PC-9 (cell line): ENCODE results near the gene CFAP141. TPM values are rescaled to one million over a fixed set of nuclear protein-coding genes. Genes with fewer than 3 reads are reported as not detected.

Source experiments
- BruUV-seq: library from RNA; stranded (reverse); fragments of 400-500 nt; replicated peaks from 2 replicates; lab custom pipeline; 2021; lab: Mats Ljungman, UMichigan
- CTCF ChIA-PET: fragments of 300-600 bp; sonication (Branson Sonifier 250); formaldehyde crosslinking; loops from one replicate; lab custom pipeline; 2022; ENCODE audit warnings: antibody characterized with exemption; lab: Charles Lee
- POLR2A ChIA-PET: fragments of 300-600 bp; sonication (Branson Sonifier 250); formaldehyde crosslinking; loops from one replicate; lab custom pipeline; 2022; ENCODE audit warnings: antibody characterized with exemption; ENCODE audit not compliant: unreplicated experiment; lab: Charles Lee
- DNase-seq, 2 experiments: peaks; one replicate each; pipeline versions ENCODE4 v3.0.0 to v3.0.0-alpha.2; 2015 to 2022; ENCODE audit warnings: mixed read lengths in 1 of 2
- H2AFZ ChIP-seq: fragments of 200-600 bp; sonication (generic); 2 replicates; pipeline ENCODE4 v1.8.1; 2017; ENCODE audit warnings: antibody characterized with exemption
- H3F3A ChIP-seq: fragments of 200-600 bp; sonication (generic); 2 replicates; pipeline ENCODE4 v1.8.1; 2017; ENCODE audit warnings: antibody characterized with exemption, mild to moderate bottlenecking, low read depth; ENCODE audit not compliant: insufficient read depth
- H3K27ac ChIP-seq: fragments of 200-600 bp; sonication (generic); 2 replicates; pipeline ENCODE4 v1.6.1; 2016; ENCODE audit warnings: mixed run types
- H3K27me3 ChIP-seq: fragments of 200-600 bp; sonication (generic); 2 replicates; pipeline ENCODE4 v1.6.1; 2016; ENCODE audit warnings: low read depth, mixed run types; ENCODE audit not compliant: insufficient read depth
- H3K36me3 ChIP-seq: fragments of 200-600 bp; sonication (generic); 2 replicates; pipeline ENCODE4 v1.6.1; 2016; ENCODE audit warnings: low read depth, mixed run types
- H3K4me1 ChIP-seq: fragments of 200-600 bp; sonication (generic); replicated peaks from 2 replicates; pipeline ENCODE4 v1.6.1; 2016; ENCODE audit warnings: mixed run types; ENCODE audit not compliant: insufficient read depth
- H3K4me2 ChIP-seq: fragments of 200-600 bp; sonication (generic); 2 replicates; pipeline ENCODE4 v1.6.1; 2017; ENCODE audit warnings: mixed run types
- H3K4me3 ChIP-seq: fragments of 200-600 bp; sonication (generic); 2 replicates; pipeline ENCODE4 v1.6.1; 2016; ENCODE audit warnings: mixed run types
- H3K79me2 ChIP-seq: fragments of 200-600 bp; sonication (generic); 2 replicates; pipeline ENCODE4 v1.6.1; 2017; ENCODE audit warnings: low read depth, mixed run types
- H3K9me2 ChIP-seq: fragments of 200-600 bp; sonication (generic); 2 replicates; pipeline ENCODE4 v1.8.1; 2017; ENCODE audit warnings: mild to moderate bottlenecking; ENCODE audit not compliant: insufficient read depth
- H3K9me3 ChIP-seq: fragments of 200-600 bp; sonication (generic); 2 replicates; pipeline ENCODE4 v1.8.1; 2016; ENCODE audit warnings: low read depth; ENCODE audit not compliant: insufficient read depth
- H4K20me1 ChIP-seq: fragments of 200-600 bp; sonication (generic); 2 replicates; pipeline ENCODE4 v1.8.1; 2017; ENCODE audit not compliant: insufficient read depth
- EZH2 ChIP-seq: fragments of 200-600 bp; sonication (generic); IDR thresholded peaks from 2 replicates; pipeline ENCODE4 v1.8.0; 2017; ENCODE audit warnings: antibody characterized with exemption, low read depth
- intact Hi-C: fragments of 100-400 bp; cut with micrococcal nuclease; formaldehyde crosslinking; loops from one replicate; pipeline ENCODE4 v1.10.0; 2022; ENCODE audit not compliant: unreplicated experiment
- microRNA-seq: library from miRNA; unstranded; fragments of <30 nt; microRNA quantifications from one replicate; pipeline ENCODE4 v1.2.0, GENCODE V29; 2021; ENCODE audit warnings: borderline number of aligned reads, borderline replicate concordance
- total RNA-seq: library from RNA; stranded (reverse); gene quantifications from 2 replicates; pipeline ENCODE4 v1.2.3, GENCODE V29; 2021
- TF ChIP-seq, protein P1 (sequence below): fragments of 200-600 bp; sonication (generic); conservative IDR thresholded peaks from 2 replicates; pipeline ENCODE4 v1.6.1; 2017; ENCODE audit warnings: mixed run types, antibody characterized with exemption, mild to moderate bottlenecking, moderate library complexity

Gene CFAP141
- total RNA-seq, 1 experiment from 2014 or later, result not detected

DNA sequence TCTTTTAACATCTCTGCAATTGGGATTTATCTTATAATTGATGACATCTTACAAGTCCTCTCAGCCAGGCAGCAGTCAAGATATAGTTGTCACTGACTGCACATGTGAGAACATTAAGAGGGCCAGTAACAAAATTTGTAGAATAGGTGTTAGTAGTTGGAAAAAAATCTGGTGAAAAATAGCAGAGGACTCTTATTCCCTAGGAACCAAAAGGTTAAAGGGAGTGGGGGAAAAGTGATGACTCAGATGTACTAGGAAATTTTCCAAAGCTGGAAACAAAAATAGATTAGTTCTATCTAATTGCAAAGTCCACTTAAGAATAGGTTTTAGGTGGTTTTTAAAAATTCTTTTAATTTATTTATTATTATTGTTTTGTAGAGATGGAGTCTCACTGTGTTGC, 54.8 kb downstream of the CFAP141 start:
- Histone ChIP-seq H4K20me1 (no peaks in the 10 kb centered on the region), H3K9me3 (no peaks in the 10 kb centered on the region), H3F3A (peaks cover 13% of the 10 kb centered on the region), H3K36me3 (no peaks in the 10 kb centered on the region), H3K4me1 (peaks cover 6% of the 10 kb centered on the region; the same call in 1 of the 2 replicates), H3K79me2 (no peaks in the 10 kb centered on the region), H3K27me3 (no peaks in the 10 kb centered on the region), H2AFZ (no peak overlapping the region), H3K4me2 (no peak overlapping the region), H3K27ac (no peak overlapping the region), H3K4me3 (no peak overlapping the region), H3K9me2 (no peaks in the 10 kb centered on the region)
- POLR2A ChIA-PET, result no interaction called here
- TF ChIP-seq EZH2, result no peak
- TF ChIP-seq, protein P1, sequence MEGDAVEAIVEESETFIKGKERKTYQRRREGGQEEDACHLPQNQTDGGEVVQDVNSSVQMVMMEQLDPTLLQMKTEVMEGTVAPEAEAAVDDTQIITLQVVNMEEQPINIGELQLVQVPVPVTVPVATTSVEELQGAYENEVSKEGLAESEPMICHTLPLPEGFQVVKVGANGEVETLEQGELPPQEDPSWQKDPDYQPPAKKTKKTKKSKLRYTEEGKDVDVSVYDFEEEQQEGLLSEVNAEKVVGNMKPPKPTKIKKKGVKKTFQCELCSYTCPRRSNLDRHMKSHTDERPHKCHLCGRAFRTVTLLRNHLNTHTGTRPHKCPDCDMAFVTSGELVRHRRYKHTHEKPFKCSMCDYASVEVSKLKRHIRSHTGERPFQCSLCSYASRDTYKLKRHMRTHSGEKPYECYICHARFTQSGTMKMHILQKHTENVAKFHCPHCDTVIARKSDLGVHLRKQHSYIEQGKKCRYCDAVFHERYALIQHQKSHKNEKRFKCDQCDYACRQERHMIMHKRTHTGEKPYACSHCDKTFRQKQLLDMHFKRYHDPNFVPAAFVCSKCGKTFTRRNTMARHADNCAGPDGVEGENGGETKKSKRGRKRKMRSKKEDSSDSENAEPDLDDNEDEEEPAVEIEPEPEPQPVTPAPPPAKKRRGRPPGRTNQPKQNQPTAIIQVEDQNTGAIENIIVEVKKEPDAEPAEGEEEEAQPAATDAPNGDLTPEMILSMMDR, result no peak
- DNase-seq, result no peak
- no TSS peak for BruUV-seq
- CTCF ChIA-PET, result no interaction called here
- intact Hi-C loops, result no loop called here

Small RNAs within 50 kb of the gene (microRNA-seq; reads per million reads assigned to microRNA genes)
- 9.4 reads per million, percentile 16 among the genes with 10 or more reads in this experiment for gene MIR190B

Other genes starting within 250 kb of the CFAP141 start
- 44.5 and 63.6 TPM in 2 replicates for gene CRTC2, start 247.7 kb downstream of the CFAP141 start, total RNA-seq
- 141 and 164 TPM in 2 replicates for gene SLC39A1, start 242.8 kb downstream of the CFAP141 start, total RNA-seq
- gene CREB3L4, start 238.4 kb downstream of the CFAP141 start, total RNA-seq, result 23.4 and 25.9 TPM in 2 replicates
- gene JTB, start 228.7 kb downstream of the CFAP141 start, total RNA-seq, result 106 and 108 TPM in 2 replicates
- 69.9 and 73.6 TPM in 2 replicates for gene RAB13, start 220.0 kb downstream of the CFAP141 start, total RNA-seq
- gene RPS27, start 215.6 kb downstream of the CFAP141 start, total RNA-seq, result 898 and 1,409 TPM in 2 replicates
- not detected in 2 replicates for gene NUP210L, start 51.3 kb downstream of the CFAP141 start, total RNA-seq
- 375 and 491 TPM in 2 replicates for gene TPM3, start 14.2 kb downstream of the CFAP141 start, total RNA-seq
- 101 and 157 TPM in 2 replicates for gene UBAP2L, start 14.6 kb upstream of the CFAP141 start, total RNA-seq
- 89.7 and 92.3 TPM in 2 replicates for gene HAX1, start 66.3 kb upstream of the CFAP141 start, total RNA-seq
- not detected in 2 replicates for gene AQP10, start 114.8 kb upstream of the CFAP141 start, total RNA-seq
- 0.07 and 1.4 TPM in 2 replicates for gene ATP8B2, start 119.2 kb upstream of the CFAP141 start, total RNA-seq
- 1.5 and 3.2 TPM in 2 replicates for gene IL6R, start 199.0 kb upstream of the CFAP141 start, total RNA-seq